Endodermal cell (in vitro differentiated cells): ENCODE measurements around the gene AGPAT1. TPM values are rescaled to one million over a fixed set of nuclear protein-coding genes. Genes with fewer than 3 reads are reported as not detected.
A peak's percentile ranks its signal among the peaks of the same experiment; 100 is the strongest.

Experiments used
- DNase-seq: peaks from one replicate; pipeline ENCODE4 v3.0.0-alpha.2; 2017
- H3K27ac ChIP-seq: 2 replicates; pipeline ENCODE4 v1.5.1; 2013; ENCODE audit warnings: mild to moderate bottlenecking, low read depth, low read length, moderate library complexity
- H3K27me3 ChIP-seq: 2 replicates; pipeline ENCODE4 v1.6.1; 2013; ENCODE audit warnings: mild to moderate bottlenecking, low read length, moderate library complexity; ENCODE audit not compliant: insufficient read depth, control insufficient read depth, poor library complexity, severe bottlenecking
- H3K36me3 ChIP-seq: 2 replicates; pipeline ENCODE4 v1.7.0; 2013; ENCODE audit warnings: mild to moderate bottlenecking, low read length, moderate library complexity; ENCODE audit not compliant: control insufficient read depth, insufficient read depth
- H3K4me1 ChIP-seq: one replicate; pipeline ENCODE4 v1.7.0; 2013; ENCODE audit warnings: low read length; ENCODE audit not compliant: control insufficient read depth, insufficient read depth
- H3K4me3 ChIP-seq: 2 replicates; pipeline ENCODE4 v1.5.1; 2013; ENCODE audit warnings: mild to moderate bottlenecking, low read length, moderate library complexity
- H3K9ac ChIP-seq: 2 replicates; pipeline ENCODE4 v1.6.1; 2013; ENCODE audit warnings: mild to moderate bottlenecking, low read length, moderate library complexity; ENCODE audit not compliant: poor library complexity, severe bottlenecking; ENCODE audit errors: extremely low read depth
- H3K9me3 ChIP-seq: 2 replicates; pipeline ENCODE4 v1.6.1; 2013; ENCODE audit warnings: mild to moderate bottlenecking, low read length, moderate library complexity; ENCODE audit not compliant: control insufficient read depth
- H3K27ac Mint-ChIP-seq: 2 replicates; pipeline ENCODE4 v1.8.0; 2020; ENCODE audit warnings: mixed read lengths
- H3K27me3 Mint-ChIP-seq: 2 replicates; pipeline ENCODE4 v1.8.0; 2021; ENCODE audit warnings: mild to moderate bottlenecking, mixed read lengths; ENCODE audit not compliant: insufficient read depth
- H3K36me3 Mint-ChIP-seq: 2 replicates; pipeline ENCODE4 v1.8.0; 2020; ENCODE audit warnings: low read depth, mixed read lengths
- H3K4me1 Mint-ChIP-seq: 2 replicates; pipeline ENCODE4 v1.8.0; 2020; ENCODE audit warnings: mixed read lengths
- H3K4me3 Mint-ChIP-seq: 2 replicates; pipeline ENCODE4 v1.8.0; 2020; ENCODE audit warnings: mild to moderate bottlenecking, moderate library complexity, mixed read lengths
- H3K9me3 Mint-ChIP-seq: 2 replicates; pipeline ENCODE4 v1.8.0; 2020; ENCODE audit warnings: mild to moderate bottlenecking, mixed read lengths
- CTCF ChIP-seq: fragments of 200-600 bp; sonication (generic); conservative IDR thresholded peaks from 2 replicates; pipeline ENCODE4 v1.5.0; 2021; ENCODE audit warnings: antibody characterized with exemption, mild to moderate bottlenecking
- WGBS, 2 experiments: methylation state at CpG; one replicate each; pipeline versions ENCODE4 v1.1.5 to v1.1.7; 2013; ENCODE audit warnings: missing lambda C conversion rate in 2 of 2, mixed read lengths in 1 of 2; ENCODE audit not compliant: insufficient coverage in 1 of 2, insufficient read length in 1 of 2; 5-methylcytosine and 5-hydroxymethylcytosine counted together
- total RNA-seq, 2 donors: library from RNA; stranded (reverse); fragmentation: NEBNext Ultra II Directional in 1 of 2; extraction: Animal tissue kit (Norgen Biotek cat#: 25700) in 1 of 2; gene quantifications; 2 replicates in 1 of 2; 3 replicates in 1 of 2; pipeline ENCODE4 v1.2.1, GENCODE V29; 2021

The AGPAT1 gene
- total RNA-seq, 2 donors from 2014 or later: 124 to 147 TPM

GRCh38 chr6:32127409-32127716 lies 48.5 kb downstream of the AGPAT1 start:
- TF ChIP-seq CTCF: no peak
- no peak for DNase-seq
- Histone ChIP-seq H3K9ac (peak overlapping the region; percentile 87), H3K36me3 (peaks cover 25% of the 10 kb centered on the region), H3K4me3 (peak overlapping the region; percentile 85), H3K27ac (peak overlapping the region; percentile 92), H3K27me3 (no peaks in the 10 kb centered on the region), H3K9me3 (no peaks in the 10 kb centered on the region), H3K4me1 (peaks cover 9% of the 10 kb centered on the region)
- WGBS, 2 experiments: 18 to 38% methylated on average over 6 to 9 of the region's 9 CpGs
- Mint-ChIP-seq H3K9me3 (no peaks in the 10 kb centered on the region), H3K27ac (peak overlapping the region; percentile 99), H3K4me1 (peaks cover 21% of the 10 kb centered on the region), H3K4me3 (peak overlapping the region; percentile 99), H3K27me3 (peaks cover 2% of the 10 kb centered on the region), H3K36me3 (peaks cover 25% of the 10 kb centered on the region)

- no peaks in the 10 kb centered on the region for H3K27me3 Mint-ChIP-seq
- H3K27ac Mint-ChIP-seq: peak overlapping the region; percentile 99
- no peak overlapping the region for H3K27ac ChIP-seq
- peaks cover 21% of the 10 kb centered on the region for H3K4me1 Mint-ChIP-seq
- H3K9me3 Mint-ChIP-seq: no peaks in the 10 kb centered on the region
- H3K36me3 ChIP-seq: peaks cover 28% of the 10 kb centered on the region
- TF ChIP-seq CTCF: no peak
- no peaks in the 10 kb centered on the region for H3K9me3 ChIP-seq
- H3K4me3 Mint-ChIP-seq: peak overlapping the region; percentile 99
- H3K27me3 ChIP-seq: no peaks in the 10 kb centered on the region
- DNase-seq: no peak
- 83 to 92% methylated on average over 5 to 7 of the region's 8 CpGs for WGBS, 2 experiments
- H3K36me3 Mint-ChIP-seq: peaks cover 29% of the 10 kb centered on the region
- peak overlapping the region; percentile 85 for H3K4me3 ChIP-seq
- H3K4me1 ChIP-seq: peaks cover 9% of the 10 kb centered on the region
- peak overlapping the region; percentile 87 for H3K9ac ChIP-seq
Observed at GRCh38 chr6:32126880-32127279, 49.0 kb downstream of the AGPAT1 start.

GRCh38 chr6:32123681-32124080 lies 52.2 kb downstream of the AGPAT1 start:
- no peak overlapping the region for H3K9ac ChIP-seq
- Mint-ChIP-seq H3K4me1 (peaks cover 19% of the 10 kb centered on the region), H3K36me3 (peaks cover 51% of the 10 kb centered on the region), H3K27ac (no peak overlapping the region), H3K9me3 (no peaks in the 10 kb centered on the region), H3K27me3 (no peaks in the 10 kb centered on the region), H3K4me3 (no peak overlapping the region)
- peaks cover 46% of the 10 kb centered on the region for H3K36me3 ChIP-seq
- H3K4me1 ChIP-seq: peaks cover 5% of the 10 kb centered on the region
- H3K9me3 ChIP-seq: no peaks in the 10 kb centered on the region
- H3K4me3 ChIP-seq: no peak overlapping the region
- no peak for TF ChIP-seq CTCF
- WGBS, 2 experiments: 92 to 95% methylated on average over 2 to 4 of the region's 4 CpGs
- DNase-seq: no peak
- H3K27me3 ChIP-seq: no peaks in the 10 kb centered on the region
- no peak overlapping the region for H3K27ac ChIP-seq
